Activated CD4-positive, alpha-beta T cell treated with anti-CD3 and anti-CD28 coated beads for 48 hours (primary cell): Measurements from ENCODE around the gene RPTOR.

Experiments used
- DNase-seq: peaks from one replicate; pipeline ENCODE4 v3.0.0-alpha.2; 2020

Gene RPTOR

DNA sequence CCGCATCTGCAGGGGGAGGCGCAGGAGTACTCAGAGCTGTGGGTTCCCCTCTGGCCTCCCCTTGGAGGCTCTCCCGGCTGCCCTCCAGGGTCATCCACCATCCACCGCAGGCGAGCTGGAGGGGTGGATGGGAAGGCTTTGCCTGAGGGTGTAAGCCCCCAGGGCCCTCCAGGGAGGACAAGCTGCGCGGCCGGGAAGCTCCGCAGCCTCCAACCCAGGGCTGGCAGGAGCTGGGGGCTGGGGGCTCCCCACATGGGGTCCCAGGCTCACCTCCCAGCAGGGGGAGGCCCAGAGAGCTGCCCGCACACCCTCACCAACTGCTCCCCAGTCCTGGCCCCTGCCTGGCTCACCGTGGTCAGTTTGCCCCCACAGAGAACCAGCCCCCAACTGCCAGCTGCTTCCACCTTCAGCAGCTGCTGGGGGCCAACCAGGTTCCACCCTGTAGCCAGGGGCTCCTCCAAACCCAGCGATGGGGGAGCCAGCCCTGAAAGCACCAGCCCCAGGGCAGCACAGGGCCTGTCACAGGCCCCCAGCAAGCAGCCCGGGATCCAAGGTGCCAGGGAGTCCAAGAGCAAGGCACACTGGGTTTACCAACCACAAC lies 427.2 kb downstream of the RPTOR start:
- no peak for DNase-seq

DNA sequence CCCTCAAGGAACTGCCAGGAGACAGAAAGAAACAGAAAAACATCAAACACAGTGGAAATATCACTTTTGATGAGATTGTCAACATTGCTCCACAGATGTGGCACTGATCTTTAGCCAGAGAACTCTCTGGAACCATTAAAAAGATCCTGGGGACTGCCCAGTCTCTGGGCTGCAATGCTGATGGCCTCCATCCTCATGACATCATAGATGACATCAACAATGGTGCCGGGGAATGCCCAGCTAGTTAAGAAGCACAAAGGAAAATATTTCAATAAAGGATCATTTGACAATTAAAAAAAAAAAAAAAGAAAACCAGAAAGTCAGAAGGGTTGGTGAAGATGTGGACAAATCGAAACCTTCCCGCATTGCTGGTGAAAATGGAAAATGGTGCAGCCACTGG lies 432.1 kb downstream of the RPTOR start:
- no peak for DNase-seq

DNA sequence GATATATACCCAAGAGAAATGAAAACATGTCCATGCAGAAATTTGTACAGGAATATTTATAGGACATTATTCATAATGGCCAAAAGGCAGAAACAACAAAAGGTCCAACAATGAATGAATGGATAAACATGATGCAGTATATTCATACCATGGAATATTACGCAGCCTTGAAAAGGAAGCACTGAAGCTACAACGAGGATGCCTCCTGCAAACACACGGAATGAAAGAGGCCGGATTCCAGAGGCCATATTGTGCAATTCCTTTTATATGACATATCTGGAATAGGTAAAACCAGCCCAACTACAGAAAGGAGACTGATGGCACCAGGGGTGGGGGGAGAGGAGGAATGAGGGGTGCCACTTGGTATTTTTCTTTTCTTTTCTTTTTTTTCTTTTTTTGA lies 432.5 kb downstream of the RPTOR start:
- DNase-seq: no peak

DNA sequence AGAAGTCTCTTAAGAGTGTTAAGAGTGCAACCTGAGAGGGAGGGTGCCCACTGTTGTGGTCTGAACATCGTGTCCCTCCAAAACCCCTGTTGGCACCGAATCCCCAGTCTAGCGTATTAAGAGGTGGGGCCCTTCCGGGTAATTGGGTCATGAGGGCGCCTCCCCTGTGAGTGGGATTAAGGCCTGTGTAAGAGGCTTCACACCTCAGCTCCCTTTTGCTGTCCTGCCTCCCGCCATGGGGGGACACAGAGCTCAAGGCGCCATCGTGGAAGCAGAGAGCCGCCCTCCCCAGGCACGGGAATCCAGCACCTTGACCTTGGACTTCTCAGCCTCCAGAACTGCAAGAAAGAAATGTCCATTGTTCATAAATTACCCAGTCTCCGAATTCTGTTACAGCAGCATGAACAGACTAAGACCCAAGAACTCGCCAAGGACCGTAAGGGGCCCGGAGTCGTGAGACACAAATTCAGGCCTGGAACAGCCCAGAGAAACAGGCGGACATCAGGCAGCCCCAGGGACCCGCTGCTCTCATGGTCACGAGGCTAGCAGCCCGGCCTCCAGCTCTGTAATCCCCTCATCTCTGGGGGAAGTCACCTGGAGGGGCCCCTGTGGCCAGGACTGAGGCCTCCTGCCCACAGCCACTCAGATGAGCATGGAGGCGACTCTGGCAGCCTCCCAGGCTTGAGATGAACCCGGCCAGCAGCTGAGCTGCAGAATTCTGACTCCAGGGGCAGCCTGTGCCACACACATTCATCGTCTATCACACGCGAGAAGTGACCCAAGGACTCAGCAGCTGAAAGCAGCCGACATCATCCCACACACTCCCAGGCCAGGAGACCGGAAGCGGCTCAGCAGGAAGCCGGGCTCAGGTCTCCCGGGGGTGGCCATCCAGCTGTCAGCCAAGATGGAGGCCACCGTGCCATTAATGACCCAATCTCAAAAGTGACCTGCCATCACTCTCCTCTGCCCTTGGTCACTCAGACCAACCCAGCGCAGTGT lies 434.2 kb downstream of the RPTOR start:
- no peak for DNase-seq

DNA sequence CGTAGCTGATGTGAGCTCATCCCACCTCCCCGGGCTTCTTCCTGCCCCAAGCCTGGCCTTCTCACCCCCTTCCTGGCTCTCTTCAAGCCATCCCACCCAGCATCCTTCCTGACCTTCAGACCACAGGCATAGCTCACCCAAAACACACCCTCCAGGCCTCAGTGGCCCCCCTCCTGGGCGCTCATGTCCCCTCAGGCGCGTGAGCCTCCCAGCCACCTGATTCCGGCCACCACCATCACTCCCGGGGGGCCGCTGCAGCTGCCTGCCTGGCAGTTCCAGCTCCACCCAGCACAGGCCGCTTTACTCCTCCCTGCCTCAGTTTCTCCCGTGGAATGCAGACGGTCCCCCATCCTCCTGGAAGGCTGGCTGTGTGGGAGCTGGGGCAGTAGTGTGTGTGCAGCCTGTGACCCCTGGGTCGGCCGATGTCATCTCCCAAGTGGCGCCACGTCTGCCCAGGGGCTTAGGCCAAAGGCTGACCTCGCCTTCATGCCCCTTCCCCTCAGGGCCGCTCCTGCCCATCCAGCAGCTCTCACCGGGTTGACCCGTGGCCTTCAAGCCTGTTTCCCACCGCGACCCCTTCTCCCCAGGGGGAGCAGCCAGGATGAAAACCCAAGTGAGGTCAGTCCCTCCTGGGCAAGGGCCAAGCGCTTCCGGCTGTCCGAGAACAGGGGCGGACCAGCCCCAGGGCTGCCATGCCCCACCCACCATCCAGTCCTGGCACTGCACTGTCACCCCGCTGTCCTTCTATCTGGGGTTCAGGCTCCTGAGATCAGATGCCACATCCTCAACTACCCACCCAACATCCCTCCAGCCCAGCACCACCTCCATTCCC lies 435.1 kb downstream of the RPTOR start:
- DNase-seq: no peak

DNA sequence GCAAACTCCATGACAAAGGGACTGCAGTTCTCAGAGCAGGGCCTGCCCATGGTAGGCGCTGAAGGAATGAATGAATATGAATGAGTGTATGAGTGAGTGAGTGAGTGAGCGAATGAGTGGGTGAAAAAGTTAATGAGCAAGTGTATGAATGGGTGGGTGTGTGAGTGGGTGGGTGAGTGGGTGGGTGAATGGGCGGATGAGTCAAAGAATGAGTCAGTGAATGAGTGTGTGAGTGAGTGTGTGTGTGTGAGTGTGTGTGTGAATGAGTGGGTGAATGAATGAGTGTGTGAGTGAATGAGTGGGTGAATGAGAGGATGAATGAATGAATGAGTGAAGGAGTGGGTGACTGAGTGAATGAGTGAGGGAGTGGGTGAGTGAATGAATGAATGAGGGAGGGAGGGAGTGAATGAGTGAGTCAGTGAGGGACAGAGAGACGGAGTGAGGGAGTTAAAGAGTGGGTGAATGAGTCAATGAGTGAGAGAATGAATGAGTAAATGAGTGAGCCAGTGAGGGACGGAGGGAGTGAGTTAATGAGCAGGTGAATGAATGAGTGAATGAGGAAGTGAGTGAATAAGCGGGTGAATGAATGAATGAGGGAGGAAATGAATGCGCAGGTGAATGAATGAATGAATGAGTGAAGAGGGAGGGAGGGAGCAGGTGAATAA lies 435.9 kb downstream of the RPTOR start:
- peak; percentile 32 for DNase-seq

DNA sequence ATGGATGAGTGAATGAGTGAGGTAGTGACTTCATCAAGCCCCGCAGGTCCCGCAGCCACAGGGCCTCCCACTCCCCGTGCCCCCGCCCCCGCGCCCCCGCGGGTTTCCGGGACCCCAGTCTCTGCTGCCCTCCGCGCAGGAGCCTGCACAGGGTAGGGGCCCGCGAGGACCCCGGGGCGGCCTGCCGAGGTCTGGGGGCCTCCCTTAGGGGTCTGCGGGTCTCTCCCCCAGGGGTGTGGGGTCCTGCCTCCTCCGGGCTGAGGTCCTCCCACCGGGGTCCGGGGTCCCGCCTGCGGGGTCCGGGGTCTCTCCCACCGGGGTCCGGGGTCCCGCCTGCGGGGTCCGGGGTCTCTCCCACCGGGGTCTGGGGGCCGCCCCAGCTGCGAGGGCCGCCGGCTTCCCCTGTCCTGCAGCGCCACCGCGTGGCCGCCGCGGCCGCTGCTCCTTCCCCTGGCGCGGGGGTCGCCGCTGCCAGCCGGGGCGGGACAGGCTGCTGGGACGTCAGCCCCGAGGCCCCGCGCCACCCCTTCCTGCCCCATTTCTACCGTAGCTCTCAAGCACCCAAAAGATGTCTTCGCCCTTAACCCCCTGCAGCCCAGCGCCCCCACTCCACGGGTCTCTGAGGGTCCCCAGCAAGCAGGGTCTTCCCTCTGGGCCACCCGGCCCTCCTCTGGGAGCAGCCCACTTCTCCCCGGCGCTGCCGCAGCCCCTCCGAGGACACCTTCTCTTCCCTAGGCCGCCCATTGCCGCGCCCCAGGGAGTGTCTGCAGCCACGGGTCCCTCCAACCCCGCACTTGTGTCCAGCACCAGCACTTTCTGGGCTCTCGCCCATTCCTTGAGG lies 436.6 kb downstream of the RPTOR start:
- DNase-seq: peak; percentile 52

DNA sequence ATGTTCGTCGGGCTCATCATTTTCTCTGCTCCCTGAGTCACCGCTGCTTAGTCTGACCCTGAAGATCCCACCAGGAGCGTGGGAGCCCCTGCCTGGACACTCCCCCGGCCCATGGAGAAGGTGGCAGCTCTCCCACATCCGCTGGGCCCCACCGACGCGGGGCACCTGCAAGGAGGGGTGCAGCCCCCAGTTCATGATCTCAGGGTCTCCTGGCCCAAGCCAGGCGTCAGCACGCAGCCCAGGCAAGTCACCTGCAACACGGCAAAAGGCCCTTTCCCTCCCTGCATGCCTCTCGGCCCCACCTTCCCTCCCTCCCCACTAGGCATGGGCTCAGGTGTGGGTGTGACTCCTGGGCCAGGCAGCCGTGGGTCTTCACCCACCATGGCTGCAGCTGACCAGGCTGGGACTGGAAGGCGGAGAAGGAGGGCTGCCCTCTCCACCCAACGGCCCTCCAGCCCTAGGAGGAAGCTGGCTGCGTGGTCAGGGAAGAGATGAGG lies 437.3 kb downstream of the RPTOR start:
- DNase-seq: no peak

DNA sequence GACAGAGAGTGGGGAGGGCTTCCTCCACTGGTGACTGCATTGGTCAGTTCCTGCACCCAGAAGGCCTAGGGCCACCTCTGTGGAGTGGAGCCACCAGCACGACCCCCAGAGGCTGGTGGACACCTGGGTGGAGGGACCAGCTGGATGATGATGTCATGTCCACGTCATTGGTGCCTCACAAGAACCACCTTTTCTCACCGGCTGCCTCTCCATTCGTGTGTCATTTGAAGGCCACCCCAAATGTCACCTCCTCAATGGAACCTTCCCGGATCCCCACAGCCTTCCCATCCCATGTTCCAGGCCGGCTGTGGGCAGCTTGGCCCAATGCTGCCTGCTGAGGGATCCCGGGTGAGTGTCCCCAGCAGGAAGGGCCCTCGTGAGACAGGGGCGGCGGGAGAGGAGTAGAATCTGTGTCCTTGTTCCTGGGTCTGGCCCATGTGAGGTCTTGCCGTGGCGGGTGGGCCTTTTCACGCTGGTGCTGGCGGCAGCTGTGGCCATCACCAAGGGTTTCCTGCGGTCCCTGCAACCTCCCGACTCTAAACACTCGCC lies 437.9 kb downstream of the RPTOR start:
- DNase-seq: no peak

DNA sequence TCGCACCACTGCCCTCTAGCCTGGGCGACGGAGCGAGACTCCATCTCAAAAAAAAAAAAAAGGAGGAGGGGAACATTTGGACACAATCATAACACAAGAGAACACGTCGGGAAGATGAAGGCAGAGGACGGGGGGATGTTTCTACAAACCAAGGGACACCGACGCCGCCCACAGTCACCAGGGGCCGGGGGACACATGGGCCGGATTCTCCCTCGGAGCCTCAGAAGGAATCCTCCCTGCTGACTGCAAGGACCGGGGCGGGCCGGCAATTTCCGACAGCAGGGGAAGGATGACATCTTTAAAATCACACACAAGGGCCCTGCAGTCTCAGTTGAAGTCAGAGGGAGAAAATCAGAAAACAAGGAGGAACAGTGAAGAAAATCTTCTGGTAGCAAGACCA lies 438.9 kb downstream of the RPTOR start:
- no peak for DNase-seq

DNA sequence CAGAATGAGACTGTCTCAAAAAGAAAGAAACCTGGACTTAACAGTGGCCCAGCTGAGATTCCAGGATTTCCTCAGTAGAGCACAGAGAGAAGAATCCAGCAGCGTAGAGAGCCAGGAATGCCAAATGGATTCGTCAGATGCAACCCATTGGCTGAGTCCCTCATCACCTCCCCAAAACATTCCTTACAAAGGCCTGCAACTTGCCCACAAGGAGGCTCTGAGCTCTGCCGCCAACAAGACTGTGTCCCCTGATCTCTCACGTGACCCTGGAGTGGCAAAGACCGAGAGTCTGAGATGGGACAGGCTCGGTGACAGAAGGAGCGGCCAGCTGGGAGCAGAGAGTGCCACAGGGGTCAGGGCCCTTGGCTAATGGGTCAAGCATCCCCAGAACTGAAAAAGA lies 440.1 kb downstream of the RPTOR start:
- DNase-seq: no peak

DNA sequence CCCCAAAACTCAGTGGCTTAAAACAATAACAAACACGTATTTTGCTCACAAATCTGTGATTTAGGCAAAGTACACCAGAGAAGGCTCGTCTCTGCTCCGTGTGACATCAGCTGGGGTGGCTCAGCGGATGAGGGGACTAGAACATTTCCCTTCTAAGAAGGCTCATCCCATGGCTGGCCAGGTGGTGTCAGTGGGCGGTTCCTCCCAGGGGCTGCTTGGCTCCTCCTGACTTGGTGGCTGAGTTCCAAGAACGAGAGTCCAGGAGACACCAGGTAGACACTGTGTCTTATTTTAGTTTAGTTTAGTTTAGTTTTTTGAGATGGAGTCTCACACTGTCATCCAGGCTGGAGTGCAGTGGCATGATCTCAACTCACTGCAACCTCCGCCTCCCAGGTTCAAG lies 441.4 kb downstream of the RPTOR start:
- no peak for DNase-seq

DNA sequence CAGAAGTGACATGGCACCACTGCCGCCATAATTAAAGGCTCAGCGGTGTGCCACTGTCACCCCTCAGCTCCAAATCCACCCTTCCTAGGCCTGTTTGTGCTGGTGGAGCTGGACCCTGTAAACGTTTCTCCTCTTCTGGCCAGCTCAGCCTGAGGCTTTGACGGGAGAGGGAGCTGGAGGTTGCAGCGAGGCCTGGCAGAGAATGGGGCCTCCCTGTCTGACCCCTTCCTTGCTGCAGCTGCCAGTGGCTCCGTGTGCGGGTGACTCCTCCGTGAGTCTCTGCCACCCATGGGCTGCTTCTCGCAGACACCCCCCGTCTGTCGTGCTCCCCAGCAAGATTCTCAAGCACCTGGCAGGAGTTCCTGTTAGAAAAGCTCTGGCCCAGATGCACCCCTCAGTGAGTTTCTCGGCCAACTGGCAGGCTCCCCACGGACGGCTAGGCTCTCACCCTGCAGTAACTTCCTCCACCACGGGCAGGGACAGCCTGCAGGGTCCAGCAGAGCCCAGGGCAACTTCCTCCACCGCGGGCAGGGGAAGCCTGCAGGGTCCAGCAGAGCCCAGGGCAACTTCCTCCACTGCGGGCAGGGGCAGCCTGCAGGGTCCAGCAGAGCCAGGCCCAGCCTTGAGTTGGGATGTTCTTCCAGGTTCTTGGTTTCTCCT lies 442.3 kb downstream of the RPTOR start:
- DNase-seq: no peak

DNA sequence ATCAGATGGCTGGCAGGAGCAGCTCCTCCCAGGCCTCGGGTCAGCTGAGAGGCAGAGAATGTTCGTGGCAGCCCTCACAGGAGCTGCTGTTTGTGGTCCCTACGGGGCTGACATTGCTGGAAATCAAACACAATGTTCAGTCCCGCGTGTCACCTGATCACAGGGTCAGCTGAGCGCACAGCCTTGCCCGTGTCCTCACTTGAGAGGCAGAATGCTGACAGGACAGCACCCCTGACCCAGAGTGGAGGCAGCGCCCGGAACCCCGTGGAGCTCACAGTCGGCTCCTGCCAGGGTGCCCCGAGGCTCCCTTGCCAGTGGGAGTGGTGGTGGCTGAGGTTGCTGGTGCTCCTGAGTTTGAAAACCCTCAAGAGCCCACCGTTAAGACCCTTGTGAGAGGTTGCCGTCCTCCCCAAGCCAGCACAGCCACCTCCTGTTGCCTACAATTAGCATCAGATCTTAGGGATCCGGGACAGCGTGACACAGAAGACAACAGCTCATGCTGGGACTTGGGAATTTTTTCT lies 443.4 kb downstream of the RPTOR start:
- DNase-seq: no peak

DNA sequence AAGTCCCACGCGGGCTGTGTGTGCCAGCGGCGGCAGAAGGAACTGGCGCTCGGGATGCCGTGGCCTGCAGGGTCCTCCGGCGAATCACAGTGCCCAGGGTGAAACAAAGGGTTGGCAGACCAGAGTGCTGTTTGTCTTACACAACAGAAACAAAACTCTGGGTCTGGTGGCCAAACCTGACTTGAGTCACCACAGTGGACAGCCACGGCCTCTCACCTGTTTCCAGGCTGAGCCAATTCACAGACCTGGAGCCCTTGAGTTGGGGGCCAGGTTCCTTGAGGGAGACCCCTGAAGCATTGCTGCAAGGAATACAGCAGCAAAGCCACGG lies 444.9 kb downstream of the RPTOR start:
- no peak for DNase-seq

DNA sequence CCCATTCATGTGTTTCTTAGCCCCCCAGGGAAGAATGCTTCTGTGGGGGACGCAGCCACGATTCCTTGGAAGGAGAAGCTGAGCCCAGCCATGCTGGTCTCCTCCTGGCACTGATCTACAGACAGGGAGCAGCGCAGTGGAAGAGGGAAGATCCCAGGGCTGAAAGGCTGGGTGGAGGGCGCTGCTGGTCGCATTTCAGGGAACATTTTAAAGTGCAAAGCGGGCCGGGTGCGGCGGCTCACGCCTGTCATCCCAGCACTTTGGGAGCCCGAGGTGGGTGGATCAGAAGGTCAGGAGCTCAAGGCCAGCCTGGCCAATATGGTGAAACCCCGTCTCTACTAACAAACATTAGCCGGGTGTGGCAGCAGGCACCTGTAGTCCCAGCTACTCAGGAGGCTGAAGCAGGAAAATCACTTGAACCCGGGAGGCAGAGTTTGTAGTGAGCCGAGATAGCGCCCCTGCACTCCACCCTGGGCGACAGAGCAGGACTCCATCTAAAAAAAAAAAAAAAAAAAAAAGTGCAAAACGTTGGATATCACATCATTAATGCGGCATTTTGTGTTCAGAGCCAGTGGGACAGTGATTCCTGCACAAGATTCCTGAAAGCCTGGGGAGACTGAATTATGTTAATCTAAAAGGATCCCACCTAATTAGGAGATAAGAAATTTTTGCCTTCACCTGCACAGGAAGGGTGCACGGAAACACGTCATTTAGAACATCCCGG lies 446.4 kb downstream of the RPTOR start:
- DNase-seq: no peak

DNA sequence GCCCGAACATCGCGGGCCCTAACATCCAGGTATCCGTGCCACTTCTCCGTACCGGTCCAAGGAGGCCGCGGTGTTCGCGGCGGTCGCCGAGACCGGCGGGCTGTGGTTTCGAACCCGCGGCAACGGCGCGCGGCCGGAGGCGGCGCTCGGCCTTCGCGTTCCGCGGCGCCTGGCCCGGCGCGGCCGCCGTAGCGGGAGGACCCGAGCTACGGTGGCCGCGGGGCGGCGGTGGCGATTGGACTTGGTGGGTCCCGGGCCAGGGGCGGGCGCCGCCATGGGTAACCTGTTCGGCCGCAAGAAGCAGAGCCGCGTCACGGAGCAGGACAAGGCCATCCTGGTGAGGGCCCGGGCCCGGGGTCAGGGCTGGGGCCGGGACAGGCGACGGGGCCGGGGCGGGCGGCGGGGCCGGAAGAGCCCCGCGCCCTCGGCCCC lies 447.0 kb downstream of the RPTOR start, which contains the start of gene CHMP6:
Gene CHMP6, plus strand, starts transcription at position 197 of the 432 bp plus-strand sequence. Its CDS starts 78 bp downstream, at position 275.
- peak; percentile 80 for DNase-seq

DNA sequence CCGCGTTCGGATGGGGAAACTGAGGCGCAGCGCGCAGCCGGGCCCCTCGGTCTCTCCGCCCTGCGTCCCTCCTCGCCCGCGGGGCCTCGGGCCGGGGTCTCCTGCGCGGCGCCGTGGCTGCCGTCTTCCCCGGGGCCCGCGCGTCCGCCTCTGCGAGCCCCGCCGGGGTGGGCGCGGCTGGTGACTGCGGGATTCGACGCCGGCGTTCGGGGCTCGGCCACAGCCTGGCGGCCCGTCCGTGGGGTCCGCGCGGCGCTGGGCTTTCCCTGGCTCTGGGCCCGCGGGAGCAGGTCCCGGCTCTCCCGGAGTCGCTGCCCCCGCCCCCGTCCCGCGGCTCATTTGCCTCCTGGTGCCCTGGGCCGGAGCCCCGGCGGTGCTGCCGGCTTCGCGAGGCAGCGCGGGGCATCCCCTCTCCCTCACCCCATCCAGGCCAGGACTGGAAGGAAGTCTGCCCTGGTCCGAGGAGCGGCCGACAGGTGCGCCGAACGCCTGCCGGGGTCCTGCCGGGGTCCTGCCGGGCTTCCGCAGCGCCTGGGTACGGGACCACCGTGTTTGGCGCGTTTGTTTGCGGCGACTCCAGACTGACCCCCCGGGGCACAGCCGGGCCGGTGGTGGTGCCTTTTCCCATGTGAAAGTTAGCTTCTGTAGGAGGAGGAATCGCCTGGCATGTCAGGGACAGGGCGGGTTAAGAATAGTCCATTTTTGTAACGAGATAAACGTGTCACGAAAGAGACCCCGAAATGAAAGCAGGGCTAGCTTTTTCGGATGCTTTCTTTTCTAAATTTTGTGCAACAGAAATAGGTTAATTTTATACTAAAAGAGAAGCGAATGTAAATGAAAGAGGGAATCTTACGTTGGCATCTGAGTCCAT lies 447.7 kb downstream of the RPTOR start:
- DNase-seq: no peak
